ENCODE results near the gene ADGRG1. TPM values are rescaled to one million over a fixed set of nuclear protein-coding genes. Genes with fewer than 3 reads are reported as not detected.

Gene ADGRG1
- total RNA-seq, 1 donor from 2014 or later: 13.9 TPM

DNA sequence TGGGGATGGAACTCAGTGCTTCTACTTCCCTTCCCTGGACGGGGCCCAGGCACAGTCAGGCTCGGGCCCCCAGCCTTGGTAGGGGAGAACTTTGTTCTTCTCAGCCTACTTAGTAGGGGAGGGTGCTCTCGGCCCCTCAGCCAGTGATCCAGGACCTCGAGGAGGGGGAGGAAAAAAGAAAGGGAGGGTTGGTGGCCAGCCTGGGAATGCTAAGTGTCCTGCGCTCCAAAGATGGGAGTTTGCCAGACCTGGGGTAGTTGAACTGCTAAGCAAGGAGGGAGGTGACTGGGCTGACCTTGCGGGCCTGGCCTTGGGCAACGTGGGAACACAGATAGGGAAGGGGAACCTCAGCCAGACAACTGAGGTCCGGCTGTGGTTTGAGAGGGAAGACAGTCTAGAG lies 12.2 kb downstream of the ADGRG1 start:
- H2AFZ ChIP-seq (ENCODE audit: low read depth, low read length): no peak overlapping the region
- H3K36me3 Mint-ChIP-seq (ENCODE audit: low read depth, unreplicated experiment): no peaks in the 10 kb centered on the region
- H3K79me2 ChIP-seq (ENCODE audit: insufficient read depth, low read length): no peaks in the 10 kb centered on the region
- no peak overlapping the region for H3K4me3 ChIP-seq (ENCODE audit: insufficient read depth, low read depth, low read length)
- no peak overlapping the region for H3K27ac Mint-ChIP-seq (ENCODE audit: unreplicated experiment)
- no peaks in the 10 kb centered on the region for H4K20me1 ChIP-seq (ENCODE audit: insufficient read depth, low read length)
- peaks cover 15% of the 10 kb centered on the region for H3K4me1 ChIP-seq (ENCODE audit: insufficient read depth, low read length)
- H3K27ac ChIP-seq (ENCODE audit: low read depth, low read length): no peak overlapping the region
- H3K9ac ChIP-seq (ENCODE audit: low read length): no peak overlapping the region
- DNase-seq (ENCODE audit: low read depth) (no peak), FAIRE-seq (no peak)
- no peak overlapping the region for H3K4me2 ChIP-seq (ENCODE audit: low read length)
- H3K4me1 Mint-ChIP-seq (ENCODE audit: low read depth, unreplicated experiment): peaks cover 28% of the 10 kb centered on the region
- no peak for TF ChIP-seq EZH2 (IDR thresholded peaks at IDR 0.05; ENCODE audit: insufficient read depth, low read length)
- TF ChIP-seq, protein P1, sequence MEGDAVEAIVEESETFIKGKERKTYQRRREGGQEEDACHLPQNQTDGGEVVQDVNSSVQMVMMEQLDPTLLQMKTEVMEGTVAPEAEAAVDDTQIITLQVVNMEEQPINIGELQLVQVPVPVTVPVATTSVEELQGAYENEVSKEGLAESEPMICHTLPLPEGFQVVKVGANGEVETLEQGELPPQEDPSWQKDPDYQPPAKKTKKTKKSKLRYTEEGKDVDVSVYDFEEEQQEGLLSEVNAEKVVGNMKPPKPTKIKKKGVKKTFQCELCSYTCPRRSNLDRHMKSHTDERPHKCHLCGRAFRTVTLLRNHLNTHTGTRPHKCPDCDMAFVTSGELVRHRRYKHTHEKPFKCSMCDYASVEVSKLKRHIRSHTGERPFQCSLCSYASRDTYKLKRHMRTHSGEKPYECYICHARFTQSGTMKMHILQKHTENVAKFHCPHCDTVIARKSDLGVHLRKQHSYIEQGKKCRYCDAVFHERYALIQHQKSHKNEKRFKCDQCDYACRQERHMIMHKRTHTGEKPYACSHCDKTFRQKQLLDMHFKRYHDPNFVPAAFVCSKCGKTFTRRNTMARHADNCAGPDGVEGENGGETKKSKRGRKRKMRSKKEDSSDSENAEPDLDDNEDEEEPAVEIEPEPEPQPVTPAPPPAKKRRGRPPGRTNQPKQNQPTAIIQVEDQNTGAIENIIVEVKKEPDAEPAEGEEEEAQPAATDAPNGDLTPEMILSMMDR (IDR thresholded peaks at IDR 0.05; ENCODE audit: insufficient read depth, low read depth, low read length): no peak
- no peaks in the 10 kb centered on the region for H3K36me3 ChIP-seq (ENCODE audit: insufficient read depth, low read length)
- no peaks in the 10 kb centered on the region for H3K9me3 Mint-ChIP-seq (ENCODE audit: unreplicated experiment)
- H3K27me3 ChIP-seq (ENCODE audit: insufficient read depth, low read length): peaks cover 4% of the 10 kb centered on the region
- no peaks in the 10 kb centered on the region for H3K9me3 ChIP-seq (ENCODE audit: insufficient read depth, low read depth, low read length)
- H3K27me3 Mint-ChIP-seq (ENCODE audit: low read depth, unreplicated experiment): peaks cover 34% of the 10 kb centered on the region
- no peak overlapping the region for H3K4me3 Mint-ChIP-seq (ENCODE audit: unreplicated experiment)

DNA sequence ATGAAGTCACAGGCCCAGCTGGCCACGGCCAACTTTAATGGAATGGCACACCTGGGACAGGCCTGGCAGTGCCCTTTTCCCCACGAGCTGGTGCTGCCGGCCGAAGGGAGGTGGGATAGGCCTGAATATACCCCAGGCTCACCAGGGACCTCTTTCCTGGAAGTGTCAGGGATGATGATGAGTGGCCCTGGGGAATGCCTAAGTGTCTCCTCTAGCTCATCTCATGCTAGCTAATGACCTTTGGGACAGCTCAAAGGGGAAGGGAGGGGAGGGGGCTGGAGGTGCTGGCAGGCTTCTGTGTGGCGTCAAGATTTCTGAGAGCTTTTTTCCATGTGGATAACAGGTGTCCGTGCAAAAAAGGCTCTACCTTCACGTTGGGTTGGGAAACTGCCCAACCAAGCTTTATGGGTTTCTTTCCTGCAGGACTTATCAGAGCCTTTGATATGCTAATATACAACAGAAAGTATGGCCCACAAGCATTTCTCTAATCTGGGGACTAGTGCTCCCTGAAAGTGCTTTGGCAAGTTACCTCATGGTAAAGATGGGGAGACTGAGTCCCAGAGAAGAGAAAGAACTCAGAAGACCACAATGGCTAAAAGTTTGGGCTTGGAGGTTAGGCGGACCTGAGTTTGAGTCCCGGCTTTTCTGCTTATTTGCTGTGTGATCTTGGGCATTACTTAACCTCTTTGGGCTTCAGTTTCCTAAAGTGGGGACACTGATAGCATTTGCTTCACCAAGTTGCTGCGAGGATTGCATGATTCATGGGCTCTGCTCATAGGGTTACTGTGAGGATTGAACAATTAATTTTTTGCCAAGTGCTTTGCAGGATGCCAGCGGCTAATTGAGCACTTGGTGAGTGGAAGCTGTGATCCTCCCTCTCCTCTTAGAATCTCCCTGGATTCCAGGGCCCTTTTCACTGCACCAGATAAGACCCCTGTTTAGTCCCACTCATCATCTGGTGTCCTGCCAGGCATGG lies 14.0 kb downstream of the ADGRG1 start:
- Histone ChIP-seq H2AFZ (ENCODE audit: low read depth, low read length) (no peak overlapping the region), H3K9ac (ENCODE audit: low read length) (no peak overlapping the region), H3K27ac (ENCODE audit: low read depth, low read length) (no peak overlapping the region), H4K20me1 (ENCODE audit: insufficient read depth, low read length) (no peaks in the 10 kb centered on the region), H3K36me3 (ENCODE audit: insufficient read depth, low read length) (no peaks in the 10 kb centered on the region), H3K4me2 (ENCODE audit: low read length) (no peak overlapping the region), H3K27me3 (ENCODE audit: insufficient read depth, low read length) (no peaks in the 10 kb centered on the region), H3K9me3 (ENCODE audit: insufficient read depth, low read depth, low read length) (no peaks in the 10 kb centered on the region), H3K4me1 (ENCODE audit: insufficient read depth, low read length) (peaks cover 29% of the 10 kb centered on the region), H3K4me3 (ENCODE audit: insufficient read depth, low read depth, low read length) (no peak overlapping the region), H3K79me2 (ENCODE audit: insufficient read depth, low read length) (no peaks in the 10 kb centered on the region)
- Mint-ChIP-seq H3K9me3 (ENCODE audit: unreplicated experiment) (no peaks in the 10 kb centered on the region), H3K4me1 (ENCODE audit: low read depth, unreplicated experiment) (peaks cover 21% of the 10 kb centered on the region), H3K27ac (ENCODE audit: unreplicated experiment) (no peak overlapping the region), H3K4me3 (ENCODE audit: unreplicated experiment) (no peak overlapping the region), H3K36me3 (ENCODE audit: low read depth, unreplicated experiment) (no peaks in the 10 kb centered on the region), H3K27me3 (ENCODE audit: low read depth, unreplicated experiment) (peaks cover 30% of the 10 kb centered on the region)
- no peak for DNase-seq (ENCODE audit: low read depth)
- TF ChIP-seq EZH2 (IDR thresholded peaks at IDR 0.05; ENCODE audit: insufficient read depth, low read length): no peak
- TF ChIP-seq, protein P1 (IDR thresholded peaks at IDR 0.05; ENCODE audit: insufficient read depth, low read depth, low read length): no peak
- no peak for FAIRE-seq
